ENCODE measurements around the gene LATS2.

LATS2 gene

DNA sequence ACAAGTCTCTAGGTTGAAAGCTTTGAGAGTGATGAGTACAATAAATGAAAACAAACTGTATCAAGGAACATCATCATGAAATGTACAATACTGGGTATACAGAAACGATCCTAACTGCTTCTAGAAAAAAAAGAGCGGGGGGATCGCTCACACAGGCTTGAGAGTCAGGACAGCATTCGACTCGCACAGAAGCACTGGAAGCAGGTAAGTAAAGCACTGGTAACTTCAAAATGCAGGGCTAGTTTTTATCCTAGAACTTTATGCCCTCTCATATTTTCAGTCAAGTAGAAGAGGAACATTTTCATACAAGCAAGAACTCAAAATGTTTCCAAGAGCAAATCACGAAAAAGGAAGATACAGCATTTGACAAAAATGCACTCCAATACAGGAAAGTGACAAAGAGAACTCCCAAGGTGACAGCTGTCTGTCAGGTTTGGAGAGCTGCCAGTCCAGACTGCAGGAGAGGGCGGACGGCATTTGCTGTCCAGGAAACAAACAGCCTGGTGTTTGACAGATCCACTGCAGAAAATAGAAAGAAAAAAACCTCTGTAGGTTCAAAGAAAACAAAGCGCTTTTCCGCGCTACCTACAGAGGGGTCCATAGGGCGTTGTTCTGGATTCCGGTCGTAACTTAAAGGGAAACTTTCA is 100.6 kb downstream of the LATS2 start:
- TF ChIP-seq, protein P1, sequence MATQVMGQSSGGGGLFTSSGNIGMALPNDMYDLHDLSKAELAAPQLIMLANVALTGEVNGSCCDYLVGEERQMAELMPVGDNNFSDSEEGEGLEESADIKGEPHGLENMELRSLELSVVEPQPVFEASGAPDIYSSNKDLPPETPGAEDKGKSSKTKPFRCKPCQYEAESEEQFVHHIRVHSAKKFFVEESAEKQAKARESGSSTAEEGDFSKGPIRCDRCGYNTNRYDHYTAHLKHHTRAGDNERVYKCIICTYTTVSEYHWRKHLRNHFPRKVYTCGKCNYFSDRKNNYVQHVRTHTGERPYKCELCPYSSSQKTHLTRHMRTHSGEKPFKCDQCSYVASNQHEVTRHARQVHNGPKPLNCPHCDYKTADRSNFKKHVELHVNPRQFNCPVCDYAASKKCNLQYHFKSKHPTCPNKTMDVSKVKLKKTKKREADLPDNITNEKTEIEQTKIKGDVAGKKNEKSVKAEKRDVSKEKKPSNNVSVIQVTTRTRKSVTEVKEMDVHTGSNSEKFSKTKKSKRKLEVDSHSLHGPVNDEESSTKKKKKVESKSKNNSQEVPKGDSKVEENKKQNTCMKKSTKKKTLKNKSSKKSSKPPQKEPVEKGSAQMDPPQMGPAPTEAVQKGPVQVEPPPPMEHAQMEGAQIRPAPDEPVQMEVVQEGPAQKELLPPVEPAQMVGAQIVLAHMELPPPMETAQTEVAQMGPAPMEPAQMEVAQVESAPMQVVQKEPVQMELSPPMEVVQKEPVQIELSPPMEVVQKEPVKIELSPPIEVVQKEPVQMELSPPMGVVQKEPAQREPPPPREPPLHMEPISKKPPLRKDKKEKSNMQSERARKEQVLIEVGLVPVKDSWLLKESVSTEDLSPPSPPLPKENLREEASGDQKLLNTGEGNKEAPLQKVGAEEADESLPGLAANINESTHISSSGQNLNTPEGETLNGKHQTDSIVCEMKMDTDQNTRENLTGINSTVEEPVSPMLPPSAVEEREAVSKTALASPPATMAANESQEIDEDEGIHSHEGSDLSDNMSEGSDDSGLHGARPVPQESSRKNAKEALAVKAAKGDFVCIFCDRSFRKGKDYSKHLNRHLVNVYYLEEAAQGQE (IDR thresholded peaks at IDR 0.05; ENCODE audit: insufficient read depth in 1 of 2, low read depth in 2 of 2, low read length in 2 of 2), result no peak
- no peak for TF ChIP-seq POLR2AphosphoS5 (IDR thresholded peaks at IDR 0.05; ENCODE audit: low read depth, low read length)
- TF ChIP-seq SIN3A (IDR thresholded peaks at IDR 0.05; ENCODE audit: borderline replicate concordance, insufficient read depth, low read length), result no peak
- TF ChIP-seq TAF1 (IDR thresholded peaks at IDR 0.05; ENCODE audit: borderline replicate concordance, insufficient read depth, low read length), result no peak
- TF ChIP-seq FOXP2 (optimal IDR thresholded peaks at IDR 0.05; ENCODE audit: borderline replicate concordance, extremely low read depth, extremely low read length, insufficient read depth), result no peak

DNA sequence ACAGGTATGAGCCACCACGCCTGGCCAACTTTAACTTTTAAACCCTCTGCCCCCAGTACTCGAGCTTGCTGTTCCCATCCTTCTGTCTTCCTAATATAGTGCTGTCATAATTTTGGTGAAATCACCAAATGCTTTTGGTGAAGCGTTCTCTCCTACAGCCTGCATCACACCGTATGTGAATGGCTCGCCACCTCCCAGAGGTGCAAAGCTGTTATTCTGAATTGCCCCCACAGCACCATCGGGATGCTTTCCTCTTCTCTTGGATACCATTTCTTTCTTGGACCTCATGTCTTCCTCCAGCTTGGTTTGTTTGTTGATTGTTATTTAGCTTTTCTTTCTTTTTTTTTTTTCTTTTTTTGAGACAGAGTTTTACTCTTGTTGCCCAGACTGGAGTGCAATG is 105.9 kb downstream of the LATS2 start:
- TF ChIP-seq, protein P1 (IDR thresholded peaks at IDR 0.05; ENCODE audit: insufficient read depth in 1 of 2, low read depth in 2 of 2, low read length in 2 of 2), result no peak
- TF ChIP-seq SIN3A (IDR thresholded peaks at IDR 0.05; ENCODE audit: borderline replicate concordance, insufficient read depth, low read length) (no peak), POLR2AphosphoS5 (IDR thresholded peaks at IDR 0.05; ENCODE audit: low read depth, low read length) (no peak), TAF1 (IDR thresholded peaks at IDR 0.05; ENCODE audit: borderline replicate concordance, insufficient read depth, low read length) (no peak), FOXP2 (optimal IDR thresholded peaks at IDR 0.05; ENCODE audit: borderline replicate concordance, extremely low read depth, extremely low read length, insufficient read depth) (no peak)

- TF ChIP-seq POLR2AphosphoS5 (IDR thresholded peaks at IDR 0.05; ENCODE audit: low read depth, low read length), result no peak
- TF ChIP-seq SIN3A (IDR thresholded peaks at IDR 0.05; ENCODE audit: borderline replicate concordance, insufficient read depth, low read length), result no peak
- TF ChIP-seq TAF1 (IDR thresholded peaks at IDR 0.05; ENCODE audit: borderline replicate concordance, insufficient read depth, low read length), result no peak
- no peak for TF ChIP-seq FOXP2 (optimal IDR thresholded peaks at IDR 0.05; ENCODE audit: borderline replicate concordance, extremely low read depth, extremely low read length, insufficient read depth)
- TF ChIP-seq, protein P1 (IDR thresholded peaks at IDR 0.05; ENCODE audit: insufficient read depth in 1 of 2, low read depth in 2 of 2, low read length in 2 of 2), result no peak
Measured at GRCh38 chr13:20953245-20953931, 108.0 kb downstream of the LATS2 start.

DNA sequence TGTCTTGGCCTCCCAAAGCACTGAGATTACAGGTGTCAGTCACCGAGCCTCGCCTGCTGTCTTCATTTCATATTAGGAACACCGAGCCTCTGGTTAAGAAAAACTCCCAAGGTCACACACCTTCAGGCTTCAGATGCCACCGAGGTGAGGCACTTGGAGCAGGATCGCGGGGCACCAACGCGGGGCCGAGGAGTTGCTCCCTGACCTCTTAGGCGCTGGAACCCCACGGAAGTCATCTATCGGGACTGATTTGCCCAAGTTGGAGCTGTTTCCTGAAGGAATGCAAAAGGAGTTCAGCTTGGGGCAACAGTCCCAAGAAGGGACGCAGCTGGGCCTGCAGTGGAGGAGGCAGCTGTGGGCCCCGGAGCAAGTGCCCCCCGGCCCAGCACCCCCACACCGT is 108.5 kb downstream of the LATS2 start:
- no peak for TF ChIP-seq TAF1 (IDR thresholded peaks at IDR 0.05; ENCODE audit: borderline replicate concordance, insufficient read depth, low read length)
- TF ChIP-seq POLR2AphosphoS5 (IDR thresholded peaks at IDR 0.05; ENCODE audit: low read depth, low read length), result no peak
- TF ChIP-seq, protein P1 (IDR thresholded peaks at IDR 0.05; ENCODE audit: insufficient read depth in 1 of 2, low read depth in 2 of 2, low read length in 2 of 2), result no peak
- TF ChIP-seq FOXP2 (optimal IDR thresholded peaks at IDR 0.05; ENCODE audit: borderline replicate concordance, extremely low read depth, extremely low read length, insufficient read depth), result no peak
- no peak for TF ChIP-seq SIN3A (IDR thresholded peaks at IDR 0.05; ENCODE audit: borderline replicate concordance, insufficient read depth, low read length)
